ENCODE measurements around the gene SAAL1.
A peak's percentile ranks its signal among the peaks of the same experiment; 100 is the strongest.

The SAAL1 gene

GRCh38 chr11:18105802-18106574 is at the start of gene SAAL1:
Gene SAAL1 (minus strand): TSS chr11:18106082. CDS start chr11:18106041, 41 bp downstream.
- H3K79me2 ChIP-seq (ENCODE audit: insufficient read depth, low read length): peaks cover 49% of the 10 kb centered on the region

GRCh38 chr11:18151581-18151980 is 45.7 kb upstream of the SAAL1 start:
- ATAC-seq (ENCODE audit: insufficient read depth, low read depth) (no peak), DNase-seq (no peak)
- Histone ChIP-seq H3K27me3 (ENCODE audit: insufficient read depth, low read length, poor library complexity) (peaks cover 21% of the 10 kb centered on the region), H4K20me1 (ENCODE audit: insufficient read depth, low read length) (no peaks in the 10 kb centered on the region), H3K27ac (ENCODE audit: low read length) (no peak overlapping the region), H3K36me3 (ENCODE audit: insufficient read depth, low read length) (no peaks in the 10 kb centered on the region), H3K4me3 (ENCODE audit: low read depth in 1 of 2, low read length in 2 of 2) (no peak overlapping the region), H3K79me2 (ENCODE audit: insufficient read depth, low read length) (no peaks in the 10 kb centered on the region), H3K4me2 (ENCODE audit: insufficient read depth, low read length) (no peak overlapping the region), H2AFZ (ENCODE audit: low read depth, low read length) (no peak overlapping the region), H3K4me1 (ENCODE audit: insufficient read depth, low read length) (no peaks in the 10 kb centered on the region), H3K9me3 (ENCODE audit: insufficient read depth, low read length, severe bottlenecking) (no peaks in the 10 kb centered on the region), H3K9ac (ENCODE audit: low read depth, low read length) (no peak overlapping the region)
- TF ChIP-seq EZH2 (IDR thresholded peaks at IDR 0.05; ENCODE audit: borderline replicate concordance, low read depth, low read length, severe bottlenecking): no peak
- no peak for TF ChIP-seq CTCF (IDR thresholded peaks at IDR 0.05; ENCODE audit: borderline replicate concordance, extremely low read depth, low read length, poor library complexity, severe bottlenecking)

More at GRCh38 chr11:18105802-18106574, at the start of gene SAAL1:
- Histone ChIP-seq H3K27me3 (ENCODE audit: insufficient read depth, low read length, poor library complexity) (peaks cover 2% of the 10 kb centered on the region), H3K9me3 (ENCODE audit: insufficient read depth, low read length, severe bottlenecking) (no peaks in the 10 kb centered on the region), H3K36me3 (ENCODE audit: insufficient read depth, low read length) (peaks cover 32% of the 10 kb centered on the region), H4K20me1 (ENCODE audit: insufficient read depth, low read length) (peaks cover 7% of the 10 kb centered on the region; the same call in 1 of the 2 replicates), H3K9ac (ENCODE audit: low read depth, low read length) (peak within 1 kb of the TSS; percentile 84), H3K4me2 (ENCODE audit: insufficient read depth, low read length) (peak within 1 kb of the TSS; percentile 92), H3K4me1 (ENCODE audit: insufficient read depth, low read length) (peaks cover 35% of the 10 kb centered on the region), H3K27ac (ENCODE audit: low read length) (peak within 1 kb of the TSS; percentile 83), H3K4me3 (ENCODE audit: low read depth in 1 of 2, low read length in 2 of 2) (peak within 1 kb of the TSS; percentile 68 to 78; a peak in 3 of 4 replicates), H2AFZ (ENCODE audit: low read depth, low read length) (peak within 1 kb of the TSS; percentile 92)
- ATAC-seq (ENCODE audit: insufficient read depth, low read depth) (peak; percentile 98), DNase-seq (peak; percentile 91)
- peak; percentile 100 for TF ChIP-seq CTCF (IDR thresholded peaks at IDR 0.05; ENCODE audit: borderline replicate concordance, extremely low read depth, low read length, poor library complexity, severe bottlenecking)
- no peak for TF ChIP-seq EZH2 (IDR thresholded peaks at IDR 0.05; ENCODE audit: borderline replicate concordance, low read depth, low read length, severe bottlenecking)

GRCh38 chr11:18145837-18146236 is 40.0 kb upstream of the SAAL1 start:
- ATAC-seq (ENCODE audit: insufficient read depth, low read depth): no peak
- DNase-seq: no peak
- Histone ChIP-seq H3K27me3 (ENCODE audit: insufficient read depth, low read length, poor library complexity) (peaks cover 15% of the 10 kb centered on the region), H2AFZ (ENCODE audit: low read depth, low read length) (no peak overlapping the region), H3K36me3 (ENCODE audit: insufficient read depth, low read length) (no peaks in the 10 kb centered on the region), H3K27ac (ENCODE audit: low read length) (no peak overlapping the region), H3K4me2 (ENCODE audit: insufficient read depth, low read length) (no peak overlapping the region), H3K4me3 (ENCODE audit: low read depth in 1 of 2, low read length in 2 of 2) (no peak overlapping the region), H4K20me1 (ENCODE audit: insufficient read depth, low read length) (no peaks in the 10 kb centered on the region), H3K79me2 (ENCODE audit: insufficient read depth, low read length) (no peaks in the 10 kb centered on the region), H3K4me1 (ENCODE audit: insufficient read depth, low read length) (no peaks in the 10 kb centered on the region), H3K9ac (ENCODE audit: low read depth, low read length) (no peak overlapping the region), H3K9me3 (ENCODE audit: insufficient read depth, low read length, severe bottlenecking) (no peaks in the 10 kb centered on the region)
- no peak for TF ChIP-seq CTCF (IDR thresholded peaks at IDR 0.05; ENCODE audit: borderline replicate concordance, extremely low read depth, low read length, poor library complexity, severe bottlenecking)
- no peak for TF ChIP-seq EZH2 (IDR thresholded peaks at IDR 0.05; ENCODE audit: borderline replicate concordance, low read depth, low read length, severe bottlenecking)

Measured in DND-41 (cell line).